Liver (tissue), 9 donors: Measurements from ENCODE around the gene GDPD2. TPM values are rescaled to one million over a fixed set of nuclear protein-coding genes. Genes with fewer than 3 reads are reported as not detected.

Experiments
- DNase-seq: peaks from one replicate; pipeline ENCODE4 v3.0.0-alpha.2; 2017; ENCODE audit warnings: low spot score
- H3K27ac ChIP-seq, 2 donors: one replicate each; pipeline ENCODE4 v1.7.0; 2013; ENCODE audit warnings: inconsistent platforms in 2 of 2, low read length in 2 of 2, control low read depth in 1 of 2, low read depth in 1 of 2, mild to moderate bottlenecking in 1 of 2
- H3K27me3 ChIP-seq, 4 donors: one replicate each; pipeline versions ENCODE4 v1.6.1 to v1.7.0; 2013; ENCODE audit warnings: low read length in 3 of 4, inconsistent platforms in 1 of 4, mild to moderate bottlenecking in 1 of 4, moderate library complexity in 1 of 4; ENCODE audit not compliant: control insufficient read depth in 4 of 4, insufficient read depth in 4 of 4
- H3K36me3 ChIP-seq, 4 donors: one replicate each; pipeline versions ENCODE4 v1.6.1 to v1.7.0; 2013; ENCODE audit warnings: low read length in 3 of 4, mild to moderate bottlenecking in 3 of 4, low read depth in 1 of 4, moderate library complexity in 1 of 4; ENCODE audit not compliant: control insufficient read depth in 4 of 4, insufficient read depth in 3 of 4
- H3K4me1 ChIP-seq, 4 donors: one replicate each; pipeline versions ENCODE4 v1.6.1 to v1.7.0; 2013; ENCODE audit warnings: low read length in 3 of 4, mild to moderate bottlenecking in 3 of 4, moderate library complexity in 1 of 4; ENCODE audit not compliant: control insufficient read depth in 4 of 4, insufficient read depth in 4 of 4
- H3K4me3 ChIP-seq, 3 donors: one replicate each; pipeline versions ENCODE4 v1.6.1 to v1.7.0; 2013; ENCODE audit warnings: low read length in 3 of 3, control low read depth in 1 of 3, low read depth in 1 of 3, mild to moderate bottlenecking in 1 of 3
- H3K9ac ChIP-seq, 2 donors: one replicate each; pipeline ENCODE4 v1.7.0; 2013; ENCODE audit warnings: low read length in 2 of 2, mild to moderate bottlenecking in 2 of 2, moderate library complexity in 2 of 2, control low read depth in 1 of 2, low read depth in 1 of 2
- H3K9me3 ChIP-seq, 4 donors: one replicate each; pipeline versions ENCODE4 v1.6.1 to v1.7.0; 2013; ENCODE audit warnings: low read length in 3 of 4; ENCODE audit not compliant: control insufficient read depth in 4 of 4
- EGR1 ChIP-seq, 2 donors: IDR thresholded peaks; 2 replicates each; pipeline ENCODE4 v1.6.1; 2016 to 2018; ENCODE audit warnings: antibody characterized with exemption in 2 of 2, low read depth in 2 of 2
- FOXA1 ChIP-seq: IDR thresholded peaks from 2 replicates; pipeline ENCODE4 v1.6.1; 2016; ENCODE audit warnings: antibody characterized with exemption
- GABPA ChIP-seq, 2 donors: IDR thresholded peaks in 1 of 2; conservative IDR thresholded peaks in 1 of 2; 2 replicates each; pipeline ENCODE4 v1.6.1; 2016; ENCODE audit warnings: antibody characterized with exemption in 2 of 2, mild to moderate bottlenecking in 1 of 2, moderate library complexity in 1 of 2
- HNF4A ChIP-seq, 2 donors: conservative IDR thresholded peaks; 2 replicates each; pipeline ENCODE4 v1.6.1; 2016; ENCODE audit warnings: antibody characterized with exemption in 2 of 2, mild to moderate bottlenecking in 2 of 2
- HNF4G ChIP-seq: IDR thresholded peaks from 2 replicates; pipeline ENCODE4 v1.6.1; 2016; ENCODE audit warnings: antibody characterized with exemption
- RAD21 ChIP-seq, 2 donors: IDR thresholded peaks; 2 replicates each; pipeline ENCODE4 v1.6.1; 2016; ENCODE audit warnings: antibody characterized with exemption in 2 of 2, mild to moderate bottlenecking in 2 of 2
- RXRA ChIP-seq, 2 donors: IDR thresholded peaks; 2 replicates each; pipeline ENCODE4 v1.6.1; 2017 to 2018; ENCODE audit warnings: antibody characterized with exemption in 2 of 2, mild to moderate bottlenecking in 1 of 2
- TAF1 ChIP-seq: conservative IDR thresholded peaks from 2 replicates; pipeline ENCODE4 v1.6.1; 2016; ENCODE audit warnings: antibody characterized with exemption, mild to moderate bottlenecking
- YY1 ChIP-seq: IDR thresholded peaks from 2 replicates; pipeline ENCODE4 v1.6.1; 2016; ENCODE audit warnings: antibody characterized with exemption, mild to moderate bottlenecking
- WGBS: extraction: QIAGEN DNeasy Blood & Tissue Kit; methylation state at CpG from one replicate; pipeline ENCODE4 v1.1.7; 2013; 5-methylcytosine and 5-hydroxymethylcytosine counted together
- polyA plus RNA-seq, 2 donors: library from polyadenylated mRNA; stranded (reverse) in 1 of 2; unstranded in 1 of 2; fragments of 200-250 nt in 1 of 2; fragments of >200 nt in 1 of 2; fragmentation: Nextera tagmentation in 1 of 2; extraction: Ambion mirVana in 1 of 2; gene quantifications; one replicate each; pipeline versions ENCODE4 v1.2.1 to v1.2.3, GENCODE V29; 2013 to 2015
- total RNA-seq, 2 donors: library from RNA; depleted of rRNA; stranded (reverse); fragments of >200 nt; gene quantifications; one replicate each; pipeline ENCODE4 v1.2.3, GENCODE V29; 2014
- TF ChIP-seq, protein P1 (sequence below): IDR thresholded peaks from 2 replicates; pipeline ENCODE4 v1.6.1; 2016; ENCODE audit warnings: antibody characterized with exemption, mild to moderate bottlenecking
- TF ChIP-seq, protein P2 (sequence below): IDR thresholded peaks from 2 replicates; pipeline ENCODE4 v1.6.1; 2016; ENCODE audit warnings: antibody characterized with exemption
- TF ChIP-seq, protein P3 (sequence below): IDR thresholded peaks from 2 replicates; pipeline ENCODE4 v1.6.1; 2016; ENCODE audit warnings: antibody characterized with exemption
- TF ChIP-seq, protein P4 (sequence below): IDR thresholded peaks from 2 replicates; pipeline ENCODE4 v1.6.1; 2016; ENCODE audit warnings: antibody characterized with exemption
- donor health status: healthy.
- donor health status: healthy.
- donor health status: healthy.
- donor health status: healthy.
- donor health status: healthy.

GDPD2 gene
- total and polyA plus RNA-seq, 4 donors, result not detected

DNA sequence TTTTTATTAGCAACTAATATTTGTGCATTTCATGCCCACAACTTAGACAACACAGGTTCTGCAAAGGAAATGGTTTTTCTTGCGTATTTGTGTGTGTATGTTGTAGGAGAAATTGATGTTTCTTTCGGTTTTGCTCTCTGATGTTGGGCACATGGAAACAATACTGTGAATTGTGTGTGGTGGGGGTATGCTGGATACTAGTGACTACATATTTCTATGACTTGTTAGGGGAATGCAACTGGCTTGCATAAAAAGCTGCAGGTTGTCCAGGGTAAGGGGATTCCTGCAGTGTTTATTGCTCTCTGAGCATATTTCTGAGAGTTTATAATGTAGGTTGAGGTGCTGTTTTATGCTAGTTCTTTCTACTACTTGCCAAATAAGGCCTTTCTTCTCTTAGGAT, 33.1 kb downstream of the GDPD2 start:
- Histone ChIP-seq H3K9me3 (no peaks in the 10 kb centered on the region), H3K27ac (no peak overlapping the region), H3K9ac (no peak overlapping the region), H3K27me3 (peaks cover 0 to 4% (median 0%) of the 10 kb centered on the region in 4 donors), H3K4me3 (no peak overlapping the region), H3K36me3 (no peaks in the 10 kb centered on the region), H3K4me1 (peaks cover 2 to 10% (median 3%) of the 10 kb centered on the region in 4 donors)
- 53% methylated on average over 2 of the region's 2 CpGs for WGBS
- TF ChIP-seq GABPA (IDR thresholded peaks at IDR 0.05 in 1 of 2, conservative IDR thresholded peaks at IDR 0.05 in 1 of 2) (no peak), FOXA1 (no peak), YY1 (no peak), EGR1 (IDR thresholded peaks at IDR 0.05; ENCODE audit: low read depth in 2 of 2) (no peak), RXRA (IDR thresholded peaks at IDR 0.05) (no peak), RAD21 (IDR thresholded peaks at IDR 0.05) (no peak), HNF4G (no peak), TAF1 (no peak), HNF4A (conservative IDR thresholded peaks at IDR 0.05) (no peak)
- TF ChIP-seq, protein P1, sequence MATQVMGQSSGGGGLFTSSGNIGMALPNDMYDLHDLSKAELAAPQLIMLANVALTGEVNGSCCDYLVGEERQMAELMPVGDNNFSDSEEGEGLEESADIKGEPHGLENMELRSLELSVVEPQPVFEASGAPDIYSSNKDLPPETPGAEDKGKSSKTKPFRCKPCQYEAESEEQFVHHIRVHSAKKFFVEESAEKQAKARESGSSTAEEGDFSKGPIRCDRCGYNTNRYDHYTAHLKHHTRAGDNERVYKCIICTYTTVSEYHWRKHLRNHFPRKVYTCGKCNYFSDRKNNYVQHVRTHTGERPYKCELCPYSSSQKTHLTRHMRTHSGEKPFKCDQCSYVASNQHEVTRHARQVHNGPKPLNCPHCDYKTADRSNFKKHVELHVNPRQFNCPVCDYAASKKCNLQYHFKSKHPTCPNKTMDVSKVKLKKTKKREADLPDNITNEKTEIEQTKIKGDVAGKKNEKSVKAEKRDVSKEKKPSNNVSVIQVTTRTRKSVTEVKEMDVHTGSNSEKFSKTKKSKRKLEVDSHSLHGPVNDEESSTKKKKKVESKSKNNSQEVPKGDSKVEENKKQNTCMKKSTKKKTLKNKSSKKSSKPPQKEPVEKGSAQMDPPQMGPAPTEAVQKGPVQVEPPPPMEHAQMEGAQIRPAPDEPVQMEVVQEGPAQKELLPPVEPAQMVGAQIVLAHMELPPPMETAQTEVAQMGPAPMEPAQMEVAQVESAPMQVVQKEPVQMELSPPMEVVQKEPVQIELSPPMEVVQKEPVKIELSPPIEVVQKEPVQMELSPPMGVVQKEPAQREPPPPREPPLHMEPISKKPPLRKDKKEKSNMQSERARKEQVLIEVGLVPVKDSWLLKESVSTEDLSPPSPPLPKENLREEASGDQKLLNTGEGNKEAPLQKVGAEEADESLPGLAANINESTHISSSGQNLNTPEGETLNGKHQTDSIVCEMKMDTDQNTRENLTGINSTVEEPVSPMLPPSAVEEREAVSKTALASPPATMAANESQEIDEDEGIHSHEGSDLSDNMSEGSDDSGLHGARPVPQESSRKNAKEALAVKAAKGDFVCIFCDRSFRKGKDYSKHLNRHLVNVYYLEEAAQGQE, result no peak
- TF ChIP-seq, protein P2, sequence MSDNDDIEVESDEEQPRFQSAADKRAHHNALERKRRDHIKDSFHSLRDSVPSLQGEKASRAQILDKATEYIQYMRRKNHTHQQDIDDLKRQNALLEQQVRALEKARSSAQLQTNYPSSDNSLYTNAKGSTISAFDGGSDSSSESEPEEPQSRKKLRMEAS, result no peak
- TF ChIP-seq, protein P3, sequence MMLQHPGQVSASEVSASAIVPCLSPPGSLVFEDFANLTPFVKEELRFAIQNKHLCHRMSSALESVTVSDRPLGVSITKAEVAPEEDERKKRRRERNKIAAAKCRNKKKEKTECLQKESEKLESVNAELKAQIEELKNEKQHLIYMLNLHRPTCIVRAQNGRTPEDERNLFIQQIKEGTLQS, result no peak
- TF ChIP-seq, protein P4, sequence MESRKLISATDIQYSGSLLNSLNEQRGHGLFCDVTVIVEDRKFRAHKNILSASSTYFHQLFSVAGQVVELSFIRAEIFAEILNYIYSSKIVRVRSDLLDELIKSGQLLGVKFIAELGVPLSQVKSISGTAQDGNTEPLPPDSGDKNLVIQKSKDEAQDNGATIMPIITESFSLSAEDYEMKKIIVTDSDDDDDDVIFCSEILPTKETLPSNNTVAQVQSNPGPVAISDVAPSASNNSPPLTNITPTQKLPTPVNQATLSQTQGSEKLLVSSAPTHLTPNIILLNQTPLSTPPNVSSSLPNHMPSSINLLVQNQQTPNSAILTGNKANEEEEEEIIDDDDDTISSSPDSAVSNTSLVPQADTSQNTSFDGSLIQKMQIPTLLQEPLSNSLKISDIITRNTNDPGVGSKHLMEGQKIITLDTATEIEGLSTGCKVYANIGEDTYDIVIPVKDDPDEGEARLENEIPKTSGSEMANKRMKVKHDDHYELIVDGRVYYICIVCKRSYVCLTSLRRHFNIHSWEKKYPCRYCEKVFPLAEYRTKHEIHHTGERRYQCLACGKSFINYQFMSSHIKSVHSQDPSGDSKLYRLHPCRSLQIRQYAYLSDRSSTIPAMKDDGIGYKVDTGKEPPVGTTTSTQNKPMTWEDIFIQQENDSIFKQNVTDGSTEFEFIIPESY, result no peak
- DNase-seq, result no peak

DNA sequence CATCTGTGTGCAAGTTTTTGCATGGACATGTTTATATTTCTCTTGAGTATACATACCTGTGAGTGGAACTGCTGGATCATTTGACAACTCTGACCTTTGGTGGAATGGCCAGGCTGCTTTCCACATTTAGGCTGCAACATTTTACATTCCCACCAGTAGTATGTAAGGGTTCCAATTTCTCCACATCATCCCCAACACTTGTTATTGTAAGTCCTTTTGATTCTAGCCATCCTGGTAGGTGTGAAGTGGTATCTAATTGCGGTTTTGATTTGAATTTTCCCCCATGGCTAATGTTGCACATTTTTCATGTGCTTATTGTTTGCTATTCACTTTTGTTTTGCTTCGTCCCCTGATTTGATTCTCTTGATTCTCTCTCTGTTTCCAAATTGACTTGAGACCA, 37.9 kb downstream of the GDPD2 start:
- TF ChIP-seq, protein P2, result no peak
- H3K27me3 ChIP-seq, result no peaks in the 10 kb centered on the region
- no peak overlapping the region for H3K4me3 ChIP-seq
- H3K27ac ChIP-seq, result no peak overlapping the region
- no peak for DNase-seq
- no peak overlapping the region for H3K9ac ChIP-seq
- WGBS, result 96% methylated on average over 2 of the region's 2 CpGs
- no peaks in the 10 kb centered on the region for H3K4me1 ChIP-seq
- no peaks in the 10 kb centered on the region for H3K36me3 ChIP-seq
- no peaks in the 10 kb centered on the region for H3K9me3 ChIP-seq
